ENCODE results near the gene KCNA4.
"Not testable (repeated sequence)": the region's sequence is repeated elsewhere in the genome, so short reads cannot be mapped to it uniquely, and the experiment has no call there.

Gene KCNA4

GRCh38 chr11:29996016-29996415 lies 20.8 kb downstream of the KCNA4 start:
- no peak for DNase-seq

GRCh38 chr11:29989174-29989970 lies 27.5 kb downstream of the KCNA4 start:
- DNase-seq: no peak

GRCh38 chr11:29985248-29985647 lies 31.6 kb downstream of the KCNA4 start:
- DNase-seq: no peak

GRCh38 chr11:29984544-29984943 lies 32.3 kb downstream of the KCNA4 start:
- DNase-seq: no peak

- no peak for DNase-seq
Observed at GRCh38 chr11:29978549-29978948, 38.3 kb downstream of the KCNA4 start.

- DNase-seq: not testable (repeated sequence)
Observed at GRCh38 chr11:29975580-29975979, 41.2 kb downstream of the KCNA4 start.

- DNase-seq: no peak
Observed at GRCh38 chr11:29963796-29964195, 53.0 kb downstream of the KCNA4 start.

GRCh38 chr11:29963036-29963435 lies 53.8 kb downstream of the KCNA4 start:
- DNase-seq: no peak

- no peak for DNase-seq
Observed at GRCh38 chr11:29962243-29962642, 54.6 kb downstream of the KCNA4 start.
